HFFc6 (cell line): ENCODE results near the gene TMEM14C. TPM values are rescaled to one million over a fixed set of nuclear protein-coding genes. Genes with fewer than 3 reads are reported as not detected.
"Not testable (repeated sequence)": the region's sequence is repeated elsewhere in the genome, so short reads cannot be mapped to it uniquely, and the experiment has no call there.

Experiments
- DNase-seq: peaks from one replicate; pipeline ENCODE4 v3.0.0-alpha.2; 2018
- H3K27ac Mint-ChIP-seq: 2 replicates; pipeline ENCODE4 v1.8.0; 2020; ENCODE audit warnings: mild to moderate bottlenecking, mixed read lengths
- H3K27me3 Mint-ChIP-seq: 2 replicates; pipeline ENCODE4 v1.8.0; 2021; ENCODE audit warnings: mild to moderate bottlenecking, moderate library complexity, mixed read lengths; ENCODE audit not compliant: insufficient read depth
- H3K36me3 Mint-ChIP-seq: 2 replicates; pipeline ENCODE4 v1.8.0; 2021; ENCODE audit warnings: low read depth, mixed read lengths
- H3K4me1 Mint-ChIP-seq: 2 replicates; pipeline ENCODE4 v1.8.0; 2020; ENCODE audit warnings: low read depth, mixed read lengths
- H3K4me3 Mint-ChIP-seq: 2 replicates; pipeline ENCODE4 v1.8.0; 2020; ENCODE audit warnings: mild to moderate bottlenecking, moderate library complexity, mixed read lengths
- H3K9me3 Mint-ChIP-seq: 2 replicates; pipeline ENCODE4 v1.8.0; 2020; ENCODE audit warnings: mild to moderate bottlenecking, mixed read lengths
- CTCF ChIP-seq: fragments of 200-600 bp; sonication (generic); IDR thresholded peaks from 2 replicates; pipeline ENCODE4 v1.5.0; 2021; ENCODE audit warnings: antibody characterized with exemption, mild to moderate bottlenecking
- total RNA-seq, 6 experiments: library from RNA; stranded (reverse); fragmentation: NEBNext Ultra II Directional; extraction: Animal tissue kit (Norgen Biotek cat#: 25700); gene quantifications; 2 replicates in 1 of 6; 3 replicates in 5 of 6; pipeline ENCODE4 v1.2.3, GENCODE V29; 2021

The TMEM14C gene
- total RNA-seq, 6 experiments from 2014 or later = 140 to 158 (median 145) TPM

GRCh38 chr6:10733863-10734262, 11.0 kb downstream of the TMEM14C start:
- Mint-ChIP-seq H3K27ac (peak overlapping the region; percentile 88), H3K36me3 (peaks cover 27% of the 10 kb centered on the region), H3K27me3 (no peaks in the 10 kb centered on the region; the same call in 1 of the 2 replicates), H3K9me3 (no peaks in the 10 kb centered on the region), H3K4me3 (no peak overlapping the region), H3K4me1 (peaks cover 25% of the 10 kb centered on the region)
- DNase-seq = no peak
- TF ChIP-seq CTCF = no peak

DNA sequence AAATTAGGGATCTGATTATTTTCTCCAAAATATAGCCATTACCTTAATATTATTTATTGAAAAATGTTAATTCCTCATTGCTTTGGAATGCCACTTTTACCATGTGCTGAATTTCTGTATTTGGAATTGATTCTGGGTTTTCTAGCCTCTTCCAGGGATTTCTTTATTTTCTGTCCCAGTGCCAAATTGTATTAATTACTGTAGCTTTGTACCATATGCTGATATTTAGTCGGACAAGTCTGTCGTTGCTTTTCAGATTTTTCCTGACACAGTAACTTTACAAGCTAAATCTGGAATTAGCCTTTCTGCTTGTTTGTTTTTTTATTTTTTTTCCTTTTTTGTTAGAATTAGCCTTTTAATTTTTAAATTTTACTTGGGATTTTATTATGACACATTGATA, 13.9 kb downstream of the TMEM14C start:
- no peak overlapping the region for H3K27ac Mint-ChIP-seq

GRCh38 chr6:10740061-10740460, 17.2 kb downstream of the TMEM14C start:
- Mint-ChIP-seq H3K36me3 (peaks cover 13% of the 10 kb centered on the region), H3K4me1 (peaks cover 6% of the 10 kb centered on the region), H3K4me3 (no peak overlapping the region), H3K27me3 (no peaks in the 10 kb centered on the region; the same call in 1 of the 2 replicates), H3K9me3 (no peaks in the 10 kb centered on the region), H3K27ac (no peak overlapping the region)
- no peak for DNase-seq
- no peak for TF ChIP-seq CTCF

More for the DNA sequence above, 13.9 kb downstream of the TMEM14C start:
- Mint-ChIP-seq H3K27me3 (no peaks in the 10 kb centered on the region; the same call in 1 of the 2 replicates), H3K4me1 (peaks cover 25% of the 10 kb centered on the region), H3K4me3 (no peak overlapping the region), H3K9me3 (no peaks in the 10 kb centered on the region), H3K36me3 (peaks cover 26% of the 10 kb centered on the region)
- no peak for TF ChIP-seq CTCF
- no peak for DNase-seq

- not testable (repeated sequence) for DNase-seq, H3K9me3 Mint-ChIP-seq, H3K4me3 Mint-ChIP-seq, H3K4me1 Mint-ChIP-seq, H3K27ac Mint-ChIP-seq, H3K27me3 Mint-ChIP-seq
- peaks cover 13% of the 10 kb centered on the region for H3K36me3 Mint-ChIP-seq
These were observed 18.8 kb downstream of the TMEM14C start for GRCh38 chr6:10741643-10742042.

GRCh38 chr6:10742251-10742650, 19.4 kb downstream of the TMEM14C start:
- H3K9me3 Mint-ChIP-seq = no peaks in the 10 kb centered on the region
- no peak overlapping the region for H3K27ac Mint-ChIP-seq
- DNase-seq = no peak
- H3K4me1 Mint-ChIP-seq = peaks cover 9% of the 10 kb centered on the region
- no peaks in the 10 kb centered on the region for H3K27me3 Mint-ChIP-seq
- no peak for TF ChIP-seq CTCF
- H3K4me3 Mint-ChIP-seq = no peak overlapping the region
- H3K36me3 Mint-ChIP-seq = peaks cover 13% of the 10 kb centered on the region

DNA sequence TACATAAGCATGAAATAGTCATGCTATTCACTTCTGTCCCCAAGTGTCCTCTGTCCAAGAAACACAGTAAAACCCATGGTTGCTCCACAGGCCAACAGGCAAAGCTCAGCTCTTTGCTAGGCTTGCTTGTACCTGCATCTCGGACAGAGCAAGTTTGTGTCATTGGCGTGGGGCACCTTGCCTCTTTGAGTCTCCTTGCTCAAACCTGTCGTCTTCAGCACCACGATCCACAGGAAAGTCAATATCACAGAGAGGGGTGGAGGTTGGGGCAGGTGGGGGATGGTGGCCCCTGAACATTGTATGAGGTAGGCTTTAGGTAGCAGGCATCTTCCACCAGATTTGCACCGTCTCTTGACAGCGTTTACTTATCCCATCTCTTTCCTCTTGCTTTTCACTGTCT, 20.6 kb downstream of the TMEM14C start:
- peaks cover 13% of the 10 kb centered on the region for H3K36me3 Mint-ChIP-seq
- TF ChIP-seq CTCF = no peak
- H3K4me1 Mint-ChIP-seq = peaks cover 12% of the 10 kb centered on the region
- no peak for DNase-seq
- H3K27ac Mint-ChIP-seq = no peak overlapping the region
- H3K27me3 Mint-ChIP-seq = no peaks in the 10 kb centered on the region
- no peaks in the 10 kb centered on the region for H3K9me3 Mint-ChIP-seq
- no peak overlapping the region for H3K4me3 Mint-ChIP-seq
